Fibroblast of mammary gland (primary cell): ENCODE results near the gene ATXN7.
A peak's percentile ranks its signal among the peaks of the same experiment; 100 is the strongest.

Source experiments
- DNase-seq: peaks from one replicate; pipeline ENCODE4 v3.0.0-alpha.2; 2010; ENCODE audit warnings: low read depth
- H3K4me3 ChIP-seq: 2 replicates; pipeline ENCODE4 v1.5.1; 2011; ENCODE audit warnings: low read depth, mild to moderate bottlenecking, low read length, moderate library complexity; ENCODE audit not compliant: control insufficient read depth
- TF ChIP-seq, protein P1 (sequence below): conservative IDR thresholded peaks from 2 replicates; pipeline ENCODE4 v1.5.1; 2011; ENCODE audit warnings: low read depth, low read length, inconsistent platforms; ENCODE audit not compliant: control insufficient read depth, insufficient read depth

Gene ATXN7

GRCh38 chr3:63936925-63937324 lies 73.3 kb downstream of the ATXN7 start:
- no peak for DNase-seq
- H3K4me3 ChIP-seq: no peak overlapping the region
- TF ChIP-seq, protein P1, sequence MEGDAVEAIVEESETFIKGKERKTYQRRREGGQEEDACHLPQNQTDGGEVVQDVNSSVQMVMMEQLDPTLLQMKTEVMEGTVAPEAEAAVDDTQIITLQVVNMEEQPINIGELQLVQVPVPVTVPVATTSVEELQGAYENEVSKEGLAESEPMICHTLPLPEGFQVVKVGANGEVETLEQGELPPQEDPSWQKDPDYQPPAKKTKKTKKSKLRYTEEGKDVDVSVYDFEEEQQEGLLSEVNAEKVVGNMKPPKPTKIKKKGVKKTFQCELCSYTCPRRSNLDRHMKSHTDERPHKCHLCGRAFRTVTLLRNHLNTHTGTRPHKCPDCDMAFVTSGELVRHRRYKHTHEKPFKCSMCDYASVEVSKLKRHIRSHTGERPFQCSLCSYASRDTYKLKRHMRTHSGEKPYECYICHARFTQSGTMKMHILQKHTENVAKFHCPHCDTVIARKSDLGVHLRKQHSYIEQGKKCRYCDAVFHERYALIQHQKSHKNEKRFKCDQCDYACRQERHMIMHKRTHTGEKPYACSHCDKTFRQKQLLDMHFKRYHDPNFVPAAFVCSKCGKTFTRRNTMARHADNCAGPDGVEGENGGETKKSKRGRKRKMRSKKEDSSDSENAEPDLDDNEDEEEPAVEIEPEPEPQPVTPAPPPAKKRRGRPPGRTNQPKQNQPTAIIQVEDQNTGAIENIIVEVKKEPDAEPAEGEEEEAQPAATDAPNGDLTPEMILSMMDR: no peak

- no peak for DNase-seq
- TF ChIP-seq, protein P1: no peak
- no peak overlapping the region for H3K4me3 ChIP-seq
Observed at GRCh38 chr3:63937661-63938651, 74.3 kb downstream of the ATXN7 start.

DNA sequence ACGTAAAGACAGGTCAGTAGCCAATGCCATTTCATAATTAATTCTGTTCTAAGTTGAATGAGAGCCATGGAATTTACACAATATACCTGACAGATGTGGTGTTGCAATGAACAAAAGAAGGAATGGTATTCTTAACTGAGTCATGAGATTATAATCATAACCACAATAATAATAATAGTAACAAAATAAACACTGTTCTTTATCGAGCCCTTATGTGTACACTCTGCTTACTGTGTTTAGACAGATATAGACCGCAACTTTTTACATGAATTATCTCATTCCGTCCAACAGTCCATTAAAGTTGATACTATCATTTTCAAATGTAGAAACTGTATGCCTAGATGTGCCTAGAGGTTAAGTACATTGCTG lies 76.7 kb downstream of the ATXN7 start:
- peak; percentile 62 for DNase-seq
- TF ChIP-seq, protein P1: no peak
- no peak overlapping the region for H3K4me3 ChIP-seq

DNA sequence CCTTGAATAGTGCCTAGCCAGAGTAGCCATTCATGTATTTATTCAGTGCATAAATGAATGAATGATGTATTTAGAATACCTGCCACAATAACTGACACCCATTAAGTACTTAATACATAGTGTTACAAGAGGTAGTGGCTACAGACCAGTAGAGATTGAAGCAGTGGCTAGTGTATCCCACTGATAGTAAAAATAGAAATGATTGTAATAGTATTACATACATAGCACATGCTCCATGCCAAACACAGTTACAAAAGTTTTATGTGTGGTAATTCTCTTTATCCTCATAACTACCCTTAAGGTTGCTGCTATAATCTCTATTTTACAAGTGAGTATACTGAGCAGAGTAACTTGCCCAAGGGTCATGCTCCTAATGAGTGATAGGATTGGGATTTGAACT lies 78.9 kb downstream of the ATXN7 start:
- H3K4me3 ChIP-seq: no peak overlapping the region
- TF ChIP-seq, protein P1: no peak
- no peak for DNase-seq

GRCh38 chr3:63943678-63944077 lies 80.0 kb downstream of the ATXN7 start:
- TF ChIP-seq, protein P1: no peak
- H3K4me3 ChIP-seq: no peak overlapping the region
- DNase-seq: no peak

- TF ChIP-seq, protein P1: no peak
- H3K4me3 ChIP-seq: no peak overlapping the region
- no peak for DNase-seq
Observed at GRCh38 chr3:63945558-63946096, 82.0 kb downstream of the ATXN7 start.
